GM23338 (cell line): Measurements from ENCODE around the gene FBXW11. TPM values are rescaled to one million over a fixed set of nuclear protein-coding genes. Genes with fewer than 3 reads are reported as not detected.
A peak's percentile ranks its signal among the peaks of the same experiment; 100 is the strongest.

Experiments used
- ATAC-seq: fragments of 200-7000 bp; cut with Tn5 transposase; 3 replicates; pipeline ENCODE4 v1.9.1; 2020
- DNase-seq: peaks from one replicate; pipeline ENCODE4 v3.0.0-alpha.2; 2015; ENCODE audit warnings: low spot score
- H2AFZ ChIP-seq: fragments of 200-600 bp; sonication (generic); 2 replicates; pipeline ENCODE4 v1.8.0; 2016; ENCODE audit warnings: antibody characterized with exemption, mild to moderate bottlenecking, moderate library complexity
- H3F3A ChIP-seq: fragments of 200-600 bp; sonication (generic); replicated peaks from 2 replicates; pipeline ENCODE4 v1.8.0; 2017; ENCODE audit warnings: antibody characterized with exemption, mixed run types, low read depth
- H3K27ac ChIP-seq: fragments of 200-600 bp; sonication (generic); 2 replicates; pipeline ENCODE4 v1.6.1; 2016; ENCODE audit warnings: low read depth
- H3K27me3 ChIP-seq: fragments of 200-600 bp; sonication (generic); 2 replicates; pipeline ENCODE4 v1.8.0; 2016; ENCODE audit warnings: mild to moderate bottlenecking, mixed run types, moderate library complexity; ENCODE audit not compliant: insufficient read depth
- H3K36me3 ChIP-seq: fragments of 200-600 bp; sonication (generic); 2 replicates; pipeline ENCODE4 v1.8.0; 2016; ENCODE audit warnings: mild to moderate bottlenecking; ENCODE audit not compliant: insufficient read depth
- H3K4me1 ChIP-seq: fragments of 200-600 bp; sonication (generic); 2 replicates; pipeline ENCODE4 v1.8.0; 2016; ENCODE audit warnings: mild to moderate bottlenecking, moderate library complexity; ENCODE audit not compliant: insufficient read depth
- H3K4me2 ChIP-seq: fragments of 200-600 bp; sonication (generic); 2 replicates; pipeline ENCODE4 v1.7.1; 2017; ENCODE audit warnings: mixed run types
- H3K4me3 ChIP-seq: fragments of 200-600 bp; sonication (generic); 2 replicates; pipeline ENCODE4 v1.6.1; 2016; ENCODE audit warnings: mixed run types
- H3K79me2 ChIP-seq: fragments of 200-600 bp; sonication (generic); replicated peaks from 2 replicates; pipeline ENCODE4 v1.8.0; 2017; ENCODE audit warnings: mild to moderate bottlenecking; ENCODE audit not compliant: insufficient read depth
- H3K9me2 ChIP-seq: fragments of 200-600 bp; sonication (generic); 2 replicates; pipeline ENCODE4 v1.8.0; 2017; ENCODE audit not compliant: insufficient read depth
- H4K20me1 ChIP-seq: fragments of 200-600 bp; sonication (generic); replicated peaks from 2 replicates; pipeline ENCODE4 v1.8.0; 2017; ENCODE audit warnings: mild to moderate bottlenecking; ENCODE audit not compliant: insufficient read depth
- H3K27ac Mint-ChIP-seq: 2 replicates; pipeline ENCODE4 v1.8.0; 2020; ENCODE audit warnings: inconsistent platforms, mild to moderate bottlenecking, moderate library complexity, mixed read lengths
- H3K27me3 Mint-ChIP-seq: 3 replicates; pipeline ENCODE4 v1.8.0; 2022; ENCODE audit warnings: low read depth, mild to moderate bottlenecking, moderate library complexity, mixed read lengths, inconsistent platforms; ENCODE audit not compliant: insufficient read depth, poor library complexity
- H3K36me3 Mint-ChIP-seq: 3 replicates; pipeline ENCODE4 v1.8.0; 2021; ENCODE audit warnings: low read depth, mild to moderate bottlenecking, inconsistent platforms, moderate library complexity, mixed read lengths
- H3K4me1 Mint-ChIP-seq: 3 replicates; pipeline ENCODE4 v1.8.0; 2020; ENCODE audit warnings: mild to moderate bottlenecking, inconsistent platforms, mixed read lengths
- H3K4me3 Mint-ChIP-seq: 3 replicates; pipeline ENCODE4 v1.8.0; 2021; ENCODE audit warnings: moderate library complexity, mild to moderate bottlenecking, inconsistent platforms, mixed read lengths
- H3K9me3 Mint-ChIP-seq: 3 replicates; pipeline ENCODE4 v1.8.0; 2020; ENCODE audit warnings: moderate library complexity, mild to moderate bottlenecking, inconsistent platforms, mixed read lengths
- CREB1 ChIP-seq: fragments of 250-450 bp; sonication (Bioruptor Pico); IDR thresholded peaks from 2 replicates; pipeline ENCODE4 v1.5.0; 2020; ENCODE audit warnings: low read depth, mild to moderate bottlenecking, moderate library complexity
- CTCF ChIP-seq, 2 experiments: fragments of 200-600 bp in 1 of 2; sonication (generic) in 1 of 2; conservative IDR thresholded peaks; 2 replicates each; pipeline versions ENCODE4 v1.5.1 to v1.6.1; 2016 to 2017; ENCODE audit warnings: antibody characterized with exemption in 2 of 2, low read depth in 2 of 2, mild to moderate bottlenecking in 2 of 2, moderate library complexity in 1 of 2
- EZH2 ChIP-seq: fragments of 200-600 bp; sonication (generic); IDR thresholded peaks from one replicate; pipeline ENCODE4 v1.8.0; 2017; ENCODE audit warnings: antibody characterized with exemption, mild to moderate bottlenecking, low read depth; ENCODE audit not compliant: unreplicated experiment
- ZNF462 ChIP-seq: fragments of 250-450 bp; sonication (Bioruptor Pico); IDR thresholded peaks from 2 replicates; pipeline ENCODE4 v1.5.0; 2020; ENCODE audit warnings: mild to moderate bottlenecking, moderate library complexity
- polyA plus RNA-seq: library from polyadenylated mRNA; unstranded; fragments of >200 nt; fragmentation: Nextera tagmentation; extraction: Ambion mirVana; gene quantifications from 2 replicates; pipeline ENCODE4 v1.2.1, GENCODE V29; 2016
- total RNA-seq: library from RNA; depleted of rRNA; stranded (reverse); fragments of >200 nt; shearing (Covaris generic); gene quantifications from 2 replicates; pipeline ENCODE4 v1.2.3, GENCODE V29; 2014

The FBXW11 gene
- total and polyA plus RNA-seq, 2 experiments from 2014 or later, result 45.0 to 88.0 TPM

GRCh38 chr5:171850324-171850947, 156.0 kb downstream of the FBXW11 start:
- Mint-ChIP-seq H3K27me3 (peaks cover 5% of the 10 kb centered on the region), H3K4me3 (no peak overlapping the region), H3K27ac (no peak overlapping the region), H3K4me1 (peaks cover 17% of the 10 kb centered on the region), H3K36me3 (peaks cover 18% of the 10 kb centered on the region), H3K9me3 (peaks cover 13% of the 10 kb centered on the region)
- H4K20me1 ChIP-seq, result no peaks in the 10 kb centered on the region
- peaks cover 4% of the 10 kb centered on the region; the same call in 1 of the 2 replicates for H3K36me3 ChIP-seq
- H3K79me2 ChIP-seq, result no peaks in the 10 kb centered on the region
- H3K4me1 ChIP-seq, result 0 out of 2 replicates have a peak, but pooled peaks cover 6% of the 10 kb centered on the region
- H3F3A ChIP-seq, result no peaks in the 10 kb centered on the region
- peak; percentile 87 for ATAC-seq
- H3K4me2 ChIP-seq, result no peak overlapping the region
- no peak overlapping the region for H3K27ac ChIP-seq
- H2AFZ ChIP-seq, result no peak overlapping the region
- peak; percentile 90 for DNase-seq
- TF ChIP-seq ZNF462 (CRISPR knock-in tag), result 0 out of 2 replicates have a peak, but pooled peaks have one; percentile 50
- TF ChIP-seq CREB1, result peak; percentile 40; the same call in 1 of the 2 replicates
- no peak for TF ChIP-seq EZH2
- TF ChIP-seq CTCF (conservative IDR thresholded peaks at IDR 0.05; ENCODE audit: low read depth in 2 of 2), result peak; percentile 76 to 92
- H3K27me3 ChIP-seq, result no peaks in the 10 kb centered on the region
- no peaks in the 10 kb centered on the region for H3K9me2 ChIP-seq
- no peak overlapping the region for H3K4me3 ChIP-seq
